UCSD-AML1 (cell line): ENCODE measurements around the gene ENPP5.

Source experiments
- DNase-seq: peaks from one replicate; lab custom pipeline; 2025; ENCODE audit not compliant: unreplicated experiment; lab: John Stamatoyannopoulos, UW

Gene ENPP5, protein sequence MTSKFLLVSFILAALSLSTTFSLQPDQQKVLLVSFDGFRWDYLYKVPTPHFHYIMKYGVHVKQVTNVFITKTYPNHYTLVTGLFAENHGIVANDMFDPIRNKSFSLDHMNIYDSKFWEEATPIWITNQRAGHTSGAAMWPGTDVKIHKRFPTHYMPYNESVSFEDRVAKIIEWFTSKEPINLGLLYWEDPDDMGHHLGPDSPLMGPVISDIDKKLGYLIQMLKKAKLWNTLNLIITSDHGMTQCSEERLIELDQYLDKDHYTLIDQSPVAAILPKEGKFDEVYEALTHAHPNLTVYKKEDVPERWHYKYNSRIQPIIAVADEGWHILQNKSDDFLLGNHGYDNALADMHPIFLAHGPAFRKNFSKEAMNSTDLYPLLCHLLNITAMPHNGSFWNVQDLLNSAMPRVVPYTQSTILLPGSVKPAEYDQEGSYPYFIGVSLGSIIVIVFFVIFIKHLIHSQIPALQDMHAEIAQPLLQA

DNA sequence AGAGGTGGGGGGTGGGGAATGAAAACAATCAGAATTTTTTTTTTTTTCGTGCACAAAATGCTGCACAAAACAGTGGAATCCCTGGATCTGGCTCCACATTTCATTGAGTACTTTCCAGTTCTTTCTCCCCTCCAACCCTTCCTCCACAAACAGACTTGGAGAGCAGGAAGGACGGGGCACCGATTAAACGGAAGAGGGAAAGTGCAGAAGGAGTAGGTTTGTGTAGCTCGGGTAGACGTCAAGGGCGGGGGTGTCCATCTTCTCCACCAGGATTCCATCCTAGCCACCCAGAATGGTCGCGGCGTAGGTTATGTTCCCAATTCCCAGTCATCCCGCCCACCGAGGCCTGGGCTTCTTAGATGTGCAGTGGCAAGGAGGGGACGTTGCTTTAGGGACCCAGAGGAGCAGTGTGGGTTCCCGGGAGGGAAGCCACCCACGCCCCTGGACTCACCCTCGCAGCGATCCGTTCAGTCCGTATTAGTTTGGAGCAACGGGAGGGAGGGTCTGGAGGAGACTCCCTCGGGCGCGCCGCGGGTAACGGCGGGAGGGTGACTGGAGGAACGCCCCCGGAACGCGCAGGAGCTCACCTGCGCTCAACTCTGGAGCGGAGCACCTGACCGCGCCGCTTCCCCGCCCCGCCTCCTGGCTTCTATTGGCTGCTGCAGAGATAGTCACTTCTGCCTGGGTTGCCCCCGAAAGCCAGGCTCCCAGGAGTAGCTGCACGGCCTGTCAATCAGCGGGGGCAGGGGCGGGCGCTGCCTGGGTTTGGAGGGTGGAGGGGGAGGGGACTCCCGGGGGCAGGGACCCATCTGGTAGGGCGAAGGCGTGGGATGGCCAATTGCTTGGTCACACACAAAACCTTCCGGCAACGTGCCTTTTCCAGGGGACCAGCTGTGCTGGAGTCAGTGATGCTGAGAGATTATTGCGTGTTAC is at the start of gene ENPP5:
Gene ENPP5 (minus strand): TSS at position 624 of the 933 bp plus-strand sequence. CDS start 2,718 bp downstream, outside the sequence.
- no peak for DNase-seq

DNA sequence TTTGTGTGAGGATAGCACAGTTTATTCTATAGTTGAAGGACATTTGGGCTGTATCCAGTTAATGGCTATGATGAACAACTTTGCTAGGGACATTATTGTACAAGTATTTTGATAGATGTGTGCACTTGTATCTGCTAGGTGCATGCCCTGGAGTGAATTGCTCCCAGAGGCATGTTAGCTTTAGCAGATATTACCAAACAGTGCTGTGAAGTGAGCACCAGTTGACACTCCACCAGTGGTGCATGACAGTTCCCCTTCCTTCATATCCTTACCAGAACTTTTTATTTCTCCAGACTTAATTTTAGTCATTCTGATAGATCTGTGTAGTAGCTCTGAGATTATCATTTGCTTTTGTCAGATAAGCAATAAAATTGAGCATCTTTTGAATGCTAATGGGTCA is 48.9 kb upstream of the ENPP5 start:
- no peak for DNase-seq

DNA sequence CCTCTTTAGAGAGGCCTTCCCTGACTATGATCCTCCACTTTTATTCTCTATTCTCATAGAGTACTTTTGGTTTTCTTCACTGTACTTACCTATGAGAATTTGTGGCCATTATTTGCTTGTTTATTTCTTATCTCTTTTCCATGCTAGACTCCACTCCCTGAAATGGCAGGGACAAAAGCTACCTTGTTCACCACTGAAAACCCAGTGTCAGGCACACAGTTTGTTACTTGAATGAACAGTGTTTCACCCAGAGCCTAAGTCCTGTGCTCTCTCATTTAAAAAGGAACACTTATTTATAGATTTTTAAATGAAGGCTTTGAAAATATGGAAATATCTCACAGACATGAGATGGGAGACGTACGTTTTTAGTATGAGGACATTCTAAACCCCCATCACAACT is 47.7 kb upstream of the ENPP5 start:
- no peak for DNase-seq

DNA sequence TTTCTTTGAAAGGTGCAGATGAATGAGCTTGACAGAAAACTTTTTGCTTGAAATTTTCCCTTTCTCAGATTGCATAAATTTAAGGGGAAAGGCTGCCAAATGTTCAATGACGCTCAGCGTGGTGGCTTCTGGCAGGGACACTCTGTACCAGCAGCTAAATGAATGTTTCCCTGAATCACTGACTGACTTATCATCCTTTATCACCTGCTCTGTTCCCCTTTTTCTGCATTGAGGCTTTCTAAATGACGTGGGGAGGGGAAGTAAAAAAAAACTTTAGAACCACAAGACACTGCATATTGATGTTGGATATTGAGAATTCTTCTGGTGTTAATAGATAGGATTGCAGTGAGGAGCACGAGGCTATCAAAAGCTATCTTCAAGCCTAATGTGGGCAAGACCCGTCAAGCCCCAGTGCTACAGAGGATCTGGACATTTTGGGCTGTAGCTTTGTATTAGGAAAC is 46.9 kb upstream of the ENPP5 start:
- DNase-seq: no peak

DNA sequence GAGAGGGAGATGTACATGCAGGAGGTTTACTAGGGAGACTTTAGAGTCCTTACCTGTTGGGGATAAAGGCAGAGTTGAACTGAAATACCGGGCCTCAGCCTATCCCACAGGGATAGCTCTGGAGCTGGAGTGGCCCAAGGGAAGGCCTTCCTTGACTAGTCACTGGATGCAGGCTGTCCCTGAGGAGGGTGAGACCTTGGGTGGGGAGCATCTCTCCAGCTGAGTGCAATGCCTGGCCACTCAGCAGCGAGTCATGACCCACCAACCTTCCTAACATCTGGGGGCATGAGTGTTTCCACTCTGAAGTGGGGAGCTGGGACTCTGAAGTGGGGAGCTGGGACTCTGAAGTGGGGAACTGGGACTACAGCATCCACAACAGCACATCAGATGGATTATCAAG is 46.1 kb upstream of the ENPP5 start:
- DNase-seq: no peak

DNA sequence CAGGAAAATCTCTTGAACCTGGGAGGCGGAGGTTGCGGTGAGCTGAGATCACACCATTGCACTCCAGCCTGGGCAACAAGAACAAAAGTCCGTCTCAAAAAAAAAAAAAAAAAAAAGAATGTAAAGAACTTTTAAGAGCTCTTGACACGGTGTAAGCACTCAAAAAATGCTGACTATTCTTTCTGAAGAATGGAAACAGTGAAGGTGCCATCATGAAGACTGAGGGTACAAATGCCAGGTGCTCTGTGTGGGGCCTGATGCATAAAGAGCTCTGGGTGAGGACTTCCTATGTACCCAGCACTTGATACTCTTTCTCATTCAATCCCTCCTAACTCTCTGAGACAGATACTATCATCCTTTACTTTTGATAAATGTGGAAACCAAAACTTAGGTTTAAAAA is 45.0 kb upstream of the ENPP5 start:
- DNase-seq: no peak

DNA sequence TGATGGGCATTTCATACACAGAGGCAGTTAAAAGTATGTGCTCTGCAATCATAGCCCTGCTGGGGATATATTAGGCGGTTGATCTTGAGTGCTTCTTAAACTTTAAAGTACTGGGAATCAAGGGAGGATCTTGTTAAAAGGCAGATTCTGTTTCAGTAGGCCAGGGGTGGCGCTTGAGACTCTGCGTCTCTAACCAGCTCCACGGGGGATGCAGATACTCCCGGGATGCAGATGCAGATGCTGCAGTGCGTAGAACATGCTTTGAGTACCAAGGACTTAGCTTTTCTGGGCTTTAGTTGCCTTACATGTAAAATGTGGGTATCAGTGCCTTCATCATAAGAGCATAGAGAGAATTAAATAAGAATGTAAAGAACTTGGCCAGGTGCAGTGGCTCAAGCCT is 44.4 kb upstream of the ENPP5 start:
- no peak for DNase-seq

DNA sequence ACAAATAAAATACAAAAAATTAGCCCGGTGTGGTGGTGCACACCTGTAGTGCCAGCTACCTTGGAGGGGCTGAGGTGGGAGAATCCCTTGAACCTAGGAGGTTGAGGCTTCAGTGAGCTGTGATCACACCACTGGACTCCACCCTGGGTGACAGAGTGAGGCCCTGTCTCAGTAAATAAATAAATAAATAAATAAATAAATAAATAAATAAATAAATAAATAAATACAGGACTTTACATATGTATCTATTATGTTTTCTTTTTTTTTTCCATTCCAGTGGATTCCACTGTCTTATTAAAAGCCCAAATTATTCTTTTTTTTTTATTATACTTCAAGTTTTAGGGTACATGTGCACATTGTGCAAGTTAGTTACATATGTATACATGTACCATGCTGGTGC is 41.1 kb upstream of the ENPP5 start:
- DNase-seq: no peak

DNA sequence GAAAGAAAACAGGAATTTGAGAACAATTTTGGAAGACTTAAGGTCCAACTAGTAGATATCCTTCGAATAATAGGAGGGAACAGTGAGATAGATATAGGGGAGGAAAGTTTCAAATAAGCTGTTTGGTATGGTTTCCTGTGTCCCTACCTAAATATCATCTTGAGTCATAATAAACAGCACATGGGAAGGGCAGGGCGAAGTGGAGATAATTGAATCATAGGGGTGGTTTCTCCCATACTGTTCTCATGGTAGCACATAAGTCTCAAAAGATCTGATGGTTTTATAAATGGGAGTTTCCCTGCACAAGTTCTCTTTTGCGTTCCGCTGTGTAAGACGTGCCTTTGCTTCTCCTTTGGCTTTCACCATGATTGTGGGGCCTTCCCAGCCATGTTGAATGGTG is 39.5 kb upstream of the ENPP5 start:
- DNase-seq: no peak

DNA sequence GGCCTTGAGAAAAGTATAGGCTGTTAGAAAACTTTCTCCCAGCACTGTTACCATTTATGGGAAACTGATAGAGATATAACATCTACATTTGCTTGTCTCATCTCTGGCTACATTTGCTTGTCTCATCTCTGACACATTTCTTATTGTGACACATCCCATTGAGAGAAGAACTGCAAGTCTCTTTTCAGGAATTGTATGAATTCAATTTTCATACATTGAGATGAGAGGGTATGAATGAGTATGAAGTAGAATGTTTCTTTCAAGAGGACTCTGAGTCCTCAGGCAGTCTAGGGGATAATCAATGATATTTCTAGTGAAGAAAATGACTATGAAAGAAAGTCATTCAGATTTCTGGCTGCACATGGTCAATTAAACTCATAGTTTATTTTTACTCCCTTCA is 37.5 kb upstream of the ENPP5 start:
- DNase-seq: no peak

DNA sequence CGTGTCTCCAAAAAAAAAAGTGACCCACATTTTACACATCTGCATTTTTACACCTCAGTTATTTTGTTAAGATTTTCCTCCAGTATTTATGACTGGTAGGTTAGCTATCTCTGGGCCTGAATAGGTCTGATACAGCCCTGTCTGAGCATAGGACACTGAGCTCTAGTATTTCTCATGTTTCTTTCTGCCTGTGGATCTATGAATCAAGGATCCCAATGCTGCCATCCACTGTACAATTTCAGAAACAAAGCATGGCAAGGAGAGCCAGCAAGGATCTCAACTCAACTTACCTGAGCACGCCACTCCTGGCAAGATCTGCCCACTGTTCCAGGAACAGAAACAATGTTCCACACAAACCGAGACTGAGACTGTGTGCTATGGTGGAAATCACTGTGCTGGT is 36.4 kb upstream of the ENPP5 start:
- DNase-seq: no peak

DNA sequence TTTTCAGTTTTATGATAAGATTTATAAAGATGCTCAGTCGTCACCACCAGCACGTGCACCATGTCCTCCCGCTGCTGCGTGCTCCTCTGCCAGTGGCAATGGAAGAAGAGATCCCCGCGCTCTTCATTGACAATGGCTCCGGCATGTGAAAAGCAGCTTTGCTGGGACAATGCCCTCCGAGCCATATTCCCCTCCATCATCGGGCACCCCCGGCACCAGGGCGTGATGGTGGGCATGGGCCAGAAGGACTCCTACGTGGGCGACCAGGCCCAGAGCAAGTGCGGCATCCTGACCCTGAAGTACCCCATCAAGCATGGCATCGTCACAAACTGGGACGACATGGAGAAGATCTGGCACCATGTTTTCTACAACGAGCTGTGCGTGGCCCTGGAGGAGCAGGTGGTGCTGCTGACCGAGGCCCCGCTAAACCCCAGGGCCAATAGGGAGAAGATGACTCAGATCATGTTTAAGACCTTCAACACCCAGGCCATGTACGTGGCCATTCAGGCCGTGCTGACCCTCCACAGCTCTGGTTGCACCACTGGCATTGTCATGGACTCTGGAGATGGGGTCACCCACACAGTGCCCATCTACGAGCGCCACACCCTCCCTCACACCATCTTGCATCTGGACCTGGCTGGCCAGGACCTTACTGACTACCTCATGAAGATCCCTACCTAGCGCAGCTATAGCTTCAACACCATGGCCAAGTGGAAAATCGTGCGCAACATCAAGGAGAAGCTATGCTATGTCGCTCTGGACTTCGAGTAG is 34.3 kb upstream of the ENPP5 start:
- DNase-seq: no peak

DNA sequence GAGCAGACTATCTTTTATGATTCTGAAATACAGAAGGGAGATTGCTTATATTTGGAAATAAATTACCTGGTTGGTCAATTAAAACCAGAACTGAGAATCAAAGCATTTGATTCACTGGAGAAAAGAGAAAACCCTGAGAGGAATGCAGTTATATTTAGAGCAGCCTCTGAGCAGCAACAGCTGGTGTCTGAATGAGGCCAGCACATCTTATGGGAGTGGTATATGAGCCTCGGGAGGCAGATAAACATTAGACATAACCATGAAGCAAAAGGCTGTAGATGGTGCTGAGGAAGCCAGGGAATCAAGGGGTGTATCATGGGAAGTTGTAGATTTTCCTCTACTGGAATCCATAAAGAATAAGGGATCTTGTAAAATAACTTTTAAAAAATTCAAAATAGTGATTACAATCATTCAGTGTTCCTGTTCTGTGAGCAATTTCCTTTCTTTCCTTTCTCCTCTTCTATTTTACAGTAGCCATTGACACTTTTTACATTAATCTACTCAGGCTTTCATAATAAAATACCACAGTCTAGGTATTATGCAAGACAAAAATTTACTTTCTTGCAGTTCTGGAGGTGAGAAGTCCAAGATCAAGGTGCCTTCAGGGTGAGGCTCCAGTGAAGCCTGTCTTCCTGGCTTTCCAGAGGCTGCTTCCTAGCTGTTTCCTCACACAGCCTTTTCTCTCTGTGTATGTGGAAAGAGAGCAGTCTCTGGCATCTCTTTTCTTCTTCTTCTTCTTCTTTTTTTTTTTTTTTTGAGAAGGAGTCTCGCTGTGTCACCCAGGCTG is 32.8 kb upstream of the ENPP5 start:
- no peak for DNase-seq

DNA sequence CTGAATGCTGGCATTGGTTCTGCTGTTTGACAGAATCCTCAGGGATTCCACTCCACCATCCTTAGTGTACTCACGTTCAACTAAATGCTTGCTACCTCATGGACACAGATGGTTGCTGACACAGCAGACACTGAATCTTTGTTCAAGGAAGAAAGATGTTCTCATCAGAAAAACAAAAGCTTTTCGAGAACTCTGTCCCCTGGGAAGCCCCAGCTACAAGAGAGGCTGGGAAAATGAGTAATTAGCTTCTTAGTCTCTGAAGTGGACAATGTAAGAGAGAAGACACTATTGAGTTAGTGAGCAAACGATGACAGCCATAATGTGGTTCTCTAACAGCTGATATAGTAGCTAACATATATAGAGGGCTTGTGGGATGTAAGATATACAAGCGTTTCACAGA is 30.9 kb upstream of the ENPP5 start:
- DNase-seq: no peak

DNA sequence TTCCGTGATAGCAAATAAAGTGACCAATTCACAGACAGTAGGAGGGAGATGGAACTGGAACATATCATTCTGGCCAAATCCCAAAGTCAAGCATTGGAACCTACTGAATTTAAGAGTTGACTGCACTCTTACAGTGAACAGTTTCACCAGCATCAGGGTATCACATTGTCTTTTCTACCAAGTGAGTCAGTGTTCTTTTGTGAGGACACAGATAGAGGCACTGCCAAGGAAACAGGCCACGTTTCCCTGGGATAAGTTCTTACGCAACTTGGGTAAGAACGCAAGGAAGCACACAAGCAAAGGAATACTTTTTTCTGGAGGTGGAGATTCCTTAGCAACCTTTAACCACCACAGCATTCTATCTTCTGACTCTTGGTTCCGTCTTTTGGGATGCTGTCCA is 28.6 kb upstream of the ENPP5 start:
- DNase-seq: no peak

DNA sequence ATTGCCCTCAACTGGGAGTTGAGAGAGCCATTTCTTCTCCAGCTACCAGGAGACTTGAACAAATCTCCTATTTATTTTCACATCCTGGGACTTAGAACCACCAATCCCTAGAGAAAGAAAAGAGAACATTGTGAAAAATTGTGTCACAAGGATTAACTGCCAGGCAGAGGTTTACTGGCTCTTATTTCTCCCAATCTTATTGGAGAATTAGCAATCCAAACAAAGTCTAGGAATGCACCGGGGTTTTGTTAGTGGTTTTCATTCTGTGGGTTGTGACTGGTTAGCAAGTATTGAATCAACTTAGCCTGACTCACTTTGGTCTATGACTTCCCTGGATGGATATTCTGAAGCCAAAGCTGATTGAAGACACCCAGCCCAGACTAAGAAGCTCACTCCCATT is 21.2 kb upstream of the ENPP5 start:
- no peak for DNase-seq

DNA sequence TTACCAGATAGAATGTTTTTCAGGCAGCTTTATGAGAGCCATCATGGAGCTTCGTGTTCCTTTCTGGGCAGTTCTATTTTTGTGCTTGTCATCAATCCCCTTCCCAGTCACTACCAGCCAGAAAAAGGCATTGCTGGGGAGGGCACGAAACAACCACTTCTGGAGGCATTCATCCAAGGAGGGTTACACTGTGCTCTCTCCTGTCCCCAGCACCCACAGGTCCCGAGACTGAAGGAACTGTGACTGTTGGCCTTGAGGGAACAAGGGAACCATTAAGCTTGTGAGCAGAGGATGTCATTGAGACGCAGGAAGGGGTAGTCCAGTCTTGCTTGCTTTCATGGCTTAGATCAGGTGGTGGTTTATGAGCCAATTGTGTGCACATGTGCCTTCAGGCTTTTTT is 20.1 kb upstream of the ENPP5 start:
- no peak for DNase-seq

DNA sequence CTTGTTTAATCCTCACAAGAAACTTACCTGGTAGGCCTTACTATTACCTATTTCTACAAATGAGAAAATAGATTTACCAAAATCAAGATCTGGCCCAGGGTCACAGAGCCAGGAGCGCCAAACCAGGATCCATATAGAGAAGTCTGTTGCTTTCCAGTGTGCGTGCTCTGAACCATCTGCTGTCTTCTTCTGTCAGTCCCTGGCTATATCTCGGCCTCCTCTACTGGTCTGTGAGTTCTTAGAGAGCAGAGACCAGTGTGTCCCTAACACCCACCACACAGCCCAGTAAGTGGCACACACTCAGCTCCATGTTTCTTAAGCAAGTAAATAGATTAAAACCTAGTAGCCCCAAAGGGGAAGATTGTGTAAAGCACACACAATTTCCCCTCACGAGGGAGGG is 18.9 kb upstream of the ENPP5 start:
- DNase-seq: no peak

DNA sequence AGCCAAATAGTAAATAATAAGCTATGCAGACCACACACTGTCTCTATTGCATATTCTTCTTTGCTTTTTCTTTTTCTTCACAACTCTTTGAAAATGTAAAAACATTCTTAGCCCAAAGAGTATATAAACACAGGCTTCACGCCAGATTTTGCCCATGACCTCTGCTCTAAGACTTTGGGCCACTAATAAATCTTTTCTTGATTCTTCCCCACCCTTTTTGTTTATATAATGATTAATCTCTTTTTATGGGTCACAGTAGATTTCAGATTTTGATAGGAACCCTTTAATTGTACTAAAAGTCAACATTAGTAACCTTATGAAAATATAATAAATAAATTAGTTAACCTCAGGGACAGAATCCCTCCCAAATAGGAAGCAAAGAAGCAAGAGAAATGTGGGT is 15.8 kb upstream of the ENPP5 start:
- no peak for DNase-seq

DNA sequence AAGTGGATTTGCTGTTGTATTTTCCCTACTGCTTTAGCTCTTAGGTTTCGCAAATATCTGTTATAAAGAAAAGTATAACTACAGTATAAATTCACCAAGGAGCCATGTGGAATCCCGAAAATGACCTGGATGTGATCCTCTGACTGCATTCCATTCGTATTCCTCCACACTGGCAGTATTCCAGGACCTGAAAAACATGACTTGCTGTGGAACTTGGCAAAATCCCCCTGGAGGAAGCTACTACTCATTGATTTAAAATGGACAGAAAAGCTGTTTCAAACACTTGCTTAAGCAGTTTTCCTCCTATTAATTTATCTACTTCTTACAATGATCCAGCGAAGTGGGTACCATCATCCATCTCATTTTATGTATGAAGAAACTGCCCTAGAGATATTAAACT is 13.3 kb upstream of the ENPP5 start:
- no peak for DNase-seq
